Measurements from ENCODE around the gene NISCH. TPM values are rescaled to one million over a fixed set of nuclear protein-coding genes. Genes with fewer than 3 reads are reported as not detected.

NISCH gene
- total and polyA plus RNA-seq, 2 experiments from 2014 or later, result 58.9 to 74.5 TPM

DNA sequence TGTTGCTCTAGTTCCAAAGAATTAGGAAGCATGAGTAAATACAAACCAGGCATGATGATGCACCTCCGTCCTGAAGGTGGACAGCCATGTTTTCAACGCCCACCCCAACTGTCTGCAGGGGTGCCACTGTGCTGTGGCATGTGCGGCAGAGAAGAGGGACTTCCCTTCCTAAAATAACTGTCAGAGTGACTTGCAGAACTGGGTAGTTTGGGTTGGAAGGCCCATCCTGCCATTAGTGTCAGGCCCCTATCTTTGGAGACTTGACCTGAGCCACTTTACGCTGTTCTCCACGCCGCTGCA lies 22.3 kb downstream of the NISCH start:
- no peaks in the 10 kb centered on the region for H3K9me2 ChIP-seq (replicated peaks; ENCODE audit: insufficient read depth)
- H3K79me2 ChIP-seq, result no peaks in the 10 kb centered on the region
- 98% methylated on average over 6 of the region's 6 CpGs for WGBS (ENCODE audit: low lambda C conversion rate, missing lambda C conversion rate)
- no peak overlapping the region for H2AFZ ChIP-seq
- H3K36me3 ChIP-seq (replicated peaks; ENCODE audit: insufficient read depth, low read depth), result no peaks in the 10 kb centered on the region
- H3K4me3 ChIP-seq, result no peak overlapping the region
- no peaks in the 10 kb centered on the region for H3K27me3 ChIP-seq
- TF ChIP-seq CTCF (IDR thresholded peaks at IDR 0.05; ENCODE audit: poor library complexity) (no peak), EZH2 (IDR thresholded peaks at IDR 0.05; ENCODE audit: borderline replicate concordance) (no peak)
- DNase-seq (ENCODE audit: low spot score), result no peak
- H3K4me1 ChIP-seq (ENCODE audit: insufficient read depth), result no peaks in the 10 kb centered on the region
- H3K4me2 ChIP-seq, result no peak overlapping the region
- no peaks in the 10 kb centered on the region for H4K20me1 ChIP-seq (ENCODE audit: insufficient read depth, poor library complexity, severe bottlenecking)
- H3K27ac ChIP-seq, result no peak overlapping the region
- H3K9me3 ChIP-seq (ENCODE audit: low read depth), result no peaks in the 10 kb centered on the region

GRCh38 chr3:52479037-52479876 lies 23.9 kb downstream of the NISCH start:
- H3K36me3 ChIP-seq (replicated peaks; ENCODE audit: insufficient read depth, low read depth), result no peaks in the 10 kb centered on the region

GRCh38 chr3:52479877-52480575 lies 24.6 kb downstream of the NISCH start:
- no peaks in the 10 kb centered on the region for H3K36me3 ChIP-seq (replicated peaks; ENCODE audit: insufficient read depth, low read depth)

More at GRCh38 chr3:52479037-52479876, 23.9 kb downstream of the NISCH start:
- Histone ChIP-seq H3K9me2 (replicated peaks; ENCODE audit: insufficient read depth) (no peaks in the 10 kb centered on the region), H3K4me3 (no peak overlapping the region), H3K9me3 (ENCODE audit: low read depth) (no peaks in the 10 kb centered on the region), H3K27ac (no peak overlapping the region), H3K79me2 (no peaks in the 10 kb centered on the region), H3K4me1 (ENCODE audit: insufficient read depth) (peaks cover 14% of the 10 kb centered on the region), H4K20me1 (ENCODE audit: insufficient read depth, poor library complexity, severe bottlenecking) (no peaks in the 10 kb centered on the region), H3K4me2 (no peak overlapping the region), H2AFZ (no peak overlapping the region), H3K27me3 (no peaks in the 10 kb centered on the region)
- TF ChIP-seq CTCF (IDR thresholded peaks at IDR 0.05; ENCODE audit: poor library complexity) (no peak), EZH2 (IDR thresholded peaks at IDR 0.05; ENCODE audit: borderline replicate concordance) (no peak), EZH2phosphoT487 (IDR thresholded peaks at IDR 0.05; ENCODE audit: low read depth, severe bottlenecking, unreplicated experiment) (no peak)
- WGBS (ENCODE audit: low lambda C conversion rate, missing lambda C conversion rate), result 97% methylated on average over 7 of the region's 7 CpGs
- no peak for DNase-seq (ENCODE audit: low spot score)

More at GRCh38 chr3:52479877-52480575, 24.6 kb downstream of the NISCH start:
- Histone ChIP-seq H3K4me2 (no peak overlapping the region), H4K20me1 (ENCODE audit: insufficient read depth, poor library complexity, severe bottlenecking) (no peaks in the 10 kb centered on the region), H3K27me3 (no peaks in the 10 kb centered on the region), H3K9me3 (ENCODE audit: low read depth) (no peaks in the 10 kb centered on the region), H3K9me2 (replicated peaks; ENCODE audit: insufficient read depth) (no peaks in the 10 kb centered on the region), H3K4me3 (no peak overlapping the region), H3K4me1 (ENCODE audit: insufficient read depth) (peaks cover 20% of the 10 kb centered on the region), H2AFZ (no peak overlapping the region), H3K27ac (no peak overlapping the region), H3K79me2 (no peaks in the 10 kb centered on the region)
- DNase-seq (ENCODE audit: low spot score), result no peak
- 96% methylated on average over 16 of the region's 16 CpGs for WGBS (ENCODE audit: low lambda C conversion rate, missing lambda C conversion rate)
- TF ChIP-seq EZH2phosphoT487 (IDR thresholded peaks at IDR 0.05; ENCODE audit: low read depth, severe bottlenecking, unreplicated experiment) (no peak), CTCF (IDR thresholded peaks at IDR 0.05; ENCODE audit: poor library complexity) (no peak), EZH2 (IDR thresholded peaks at IDR 0.05; ENCODE audit: borderline replicate concordance) (no peak)
